ENCODE measurements around the gene ANKS1A.

GRCh38 chr6:35024551-35025054, 135.5 kb downstream of the ANKS1A start:
- no peak for TF ChIP-seq YY1 (IDR thresholded peaks at IDR 0.05; ENCODE audit: insufficient read depth, insufficient read length)
- no peak for TF ChIP-seq SUZ12 (IDR thresholded peaks at IDR 0.05; ENCODE audit: extremely low read depth, insufficient read depth, insufficient read length)
- TF ChIP-seq ZNF274 (IDR thresholded peaks at IDR 0.05; ENCODE audit: low read depth, low read length) = no peak
